Measurements from ENCODE around the gene LRRC32.
"Not testable (repeated sequence)": the region's sequence is repeated elsewhere in the genome, so short reads cannot be mapped to it uniquely, and the experiment has no call there.

The LRRC32 gene

DNA sequence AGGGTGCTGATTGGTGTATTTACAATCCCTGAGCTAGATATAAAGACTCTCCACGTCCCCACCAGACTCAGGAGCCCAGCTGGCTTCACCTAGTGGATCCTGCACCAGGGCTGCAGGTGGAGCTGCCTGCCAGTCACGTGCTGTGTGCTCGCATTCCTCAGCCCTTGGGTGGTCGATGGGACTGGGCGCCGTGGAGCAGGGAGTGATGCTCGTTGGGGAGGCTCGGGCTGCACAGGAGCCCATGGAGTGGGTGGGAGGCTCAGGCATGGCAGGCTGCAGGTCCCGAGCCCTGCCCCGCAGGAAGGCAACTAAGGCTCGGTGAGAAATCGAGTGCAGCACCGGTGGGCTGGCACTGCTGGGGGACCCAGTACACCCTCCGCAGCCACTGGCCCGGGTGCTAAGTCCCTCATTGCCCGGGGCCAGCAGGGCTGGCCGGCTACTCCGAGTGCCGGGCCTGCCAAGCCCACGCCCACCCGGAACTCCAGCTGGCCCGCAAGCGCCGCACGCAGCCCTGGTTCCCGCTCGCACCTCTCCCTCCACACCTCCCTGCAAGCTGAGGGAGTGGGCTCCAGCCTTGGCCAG is 61.6 kb downstream of the LRRC32 start:
- not testable (repeated sequence) for DNase-seq

DNA sequence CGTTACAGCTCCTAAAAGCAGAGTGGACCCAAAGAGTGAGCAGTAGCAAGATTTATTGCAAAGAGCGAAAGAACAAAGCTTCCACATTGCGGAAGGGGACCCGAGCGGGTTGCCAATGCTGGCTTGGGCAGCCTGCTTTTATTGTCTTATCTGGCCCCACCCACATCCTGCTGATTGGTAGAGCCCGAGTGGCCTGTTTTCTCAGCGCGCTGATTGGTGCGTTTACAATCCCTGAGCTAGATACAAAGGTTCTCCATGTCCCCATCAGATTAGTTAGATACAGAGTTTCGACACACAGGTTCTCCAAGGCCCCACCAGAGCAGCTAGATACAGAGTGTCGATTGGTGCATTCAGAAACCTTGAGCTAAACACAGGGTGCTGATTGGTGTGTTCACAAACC is 62.3 kb downstream of the LRRC32 start:
- DNase-seq: not testable (repeated sequence)
